ENCODE results near the gene LRCOL1.
"Not testable (repeated sequence)": the region's sequence is repeated elsewhere in the genome, so short reads cannot be mapped to it uniquely, and the experiment has no call there.

The LRCOL1 gene

DNA sequence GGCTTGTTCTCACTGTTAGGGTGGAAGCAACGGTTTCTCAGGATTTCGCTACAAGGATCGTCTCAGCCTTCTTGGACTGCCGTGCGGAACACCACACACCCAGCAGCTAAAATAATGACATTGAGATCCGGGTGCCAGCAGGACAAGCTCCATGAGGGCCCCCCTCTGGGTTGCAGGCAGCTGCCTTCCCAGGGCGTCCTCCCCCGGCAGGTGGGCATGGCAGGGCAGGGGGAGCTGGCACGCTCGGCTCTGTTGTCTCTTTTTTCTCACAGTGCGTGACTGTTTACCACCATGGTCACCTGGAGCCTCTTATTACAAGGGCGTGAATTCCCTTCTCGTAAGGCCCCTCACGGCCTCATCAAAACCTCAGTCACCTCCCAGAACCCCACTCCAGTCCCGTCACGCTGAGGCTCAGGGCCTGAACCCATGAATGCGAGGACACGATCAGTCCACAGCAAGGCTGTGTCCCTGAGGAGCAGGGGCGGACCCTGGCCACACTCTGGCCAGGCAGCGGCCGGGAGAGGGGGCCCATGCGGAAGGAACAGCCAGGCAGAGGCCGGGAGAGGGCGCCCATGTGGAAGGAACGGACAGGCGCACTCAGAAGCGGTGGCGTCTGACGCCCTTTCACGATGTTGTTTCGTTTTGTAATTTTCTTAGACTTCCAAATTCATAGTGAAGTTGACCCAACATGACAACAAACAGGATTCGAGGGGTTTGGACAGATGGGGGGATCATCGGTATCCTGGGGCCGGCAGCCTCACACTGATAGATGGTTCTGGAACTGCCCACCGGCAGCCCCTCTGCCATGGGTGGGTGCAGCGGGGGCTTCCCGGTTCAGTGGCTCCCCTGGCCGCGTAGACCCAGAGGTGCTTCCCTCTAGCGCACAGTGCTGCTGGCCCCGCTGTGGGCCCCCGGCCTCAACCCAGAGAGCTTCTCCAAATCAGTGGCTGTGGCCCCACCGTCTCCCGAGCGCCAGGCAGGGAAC lies 10.0 kb downstream of the LRCOL1 start:
- DNase-seq, result no peak

DNA sequence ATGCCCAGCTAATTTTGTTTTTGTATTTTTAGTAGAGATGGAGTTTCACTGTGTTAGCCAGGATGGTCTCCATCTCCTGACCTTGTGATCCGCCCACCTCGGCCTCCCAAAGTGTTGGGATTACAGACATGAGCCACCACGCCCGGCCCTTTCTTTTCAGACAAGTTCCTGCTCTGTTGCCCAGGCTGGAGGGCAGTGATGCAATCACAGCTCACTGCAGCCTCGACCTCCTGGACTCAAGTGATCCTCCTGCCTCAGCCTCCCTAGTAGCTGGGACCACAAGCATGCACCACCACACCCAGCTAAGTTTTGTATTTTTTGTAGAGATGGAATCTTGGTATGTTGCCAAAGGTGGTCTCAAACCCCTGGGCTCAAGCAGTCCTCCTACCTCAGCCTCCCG lies 10.9 kb downstream of the LRCOL1 start:
- not testable (repeated sequence) for DNase-seq

DNA sequence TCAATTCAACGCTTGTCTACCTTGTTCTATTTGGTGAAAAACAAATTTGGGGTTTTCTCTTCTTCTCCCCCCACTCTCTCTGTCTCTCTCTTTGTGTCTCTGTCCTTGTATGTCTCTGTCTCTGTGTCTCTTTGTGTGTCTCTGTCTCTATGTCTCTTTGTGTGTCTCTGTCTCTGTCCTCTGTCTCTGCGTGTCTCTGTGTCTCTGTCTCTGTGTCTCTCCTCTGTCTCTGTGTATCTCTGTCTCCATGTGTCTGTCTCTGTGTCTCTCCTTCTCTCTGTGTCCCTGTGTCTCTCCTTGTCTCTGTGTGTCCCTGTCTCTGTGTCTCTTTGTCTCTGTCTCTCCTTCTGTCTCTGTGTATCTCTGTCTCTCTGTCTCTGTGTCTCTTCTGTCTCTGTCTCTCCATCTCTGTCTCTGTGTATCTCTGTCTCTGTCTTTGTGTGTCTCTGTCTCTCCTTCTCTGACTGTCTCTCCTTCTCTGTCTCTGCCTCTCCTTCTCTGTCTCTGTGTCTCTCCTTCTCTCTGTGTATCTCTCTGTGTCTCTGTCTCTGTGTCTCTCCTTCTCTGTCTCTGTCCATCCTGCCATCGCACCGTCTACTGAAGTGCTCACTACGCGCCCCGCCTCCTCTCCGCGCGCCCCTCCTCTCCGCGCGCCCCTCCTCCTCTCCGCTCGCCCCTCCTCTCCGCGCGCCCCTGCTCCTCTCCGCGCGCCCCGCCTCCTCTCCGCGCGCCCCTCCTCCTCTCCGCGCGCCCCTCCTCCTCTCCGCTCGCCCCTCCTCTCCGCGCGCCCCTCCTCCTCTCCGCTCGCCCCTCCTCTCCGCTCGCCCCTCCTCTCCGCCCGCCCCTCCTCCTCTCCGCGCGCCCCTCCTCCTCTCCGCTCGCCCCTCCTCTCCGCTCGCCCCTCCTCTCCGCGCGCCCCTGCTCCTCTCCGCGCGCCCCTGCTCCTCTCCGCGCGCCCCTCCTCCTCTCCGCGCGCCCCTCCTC lies 12.8 kb downstream of the LRCOL1 start:
- no peak for DNase-seq

DNA sequence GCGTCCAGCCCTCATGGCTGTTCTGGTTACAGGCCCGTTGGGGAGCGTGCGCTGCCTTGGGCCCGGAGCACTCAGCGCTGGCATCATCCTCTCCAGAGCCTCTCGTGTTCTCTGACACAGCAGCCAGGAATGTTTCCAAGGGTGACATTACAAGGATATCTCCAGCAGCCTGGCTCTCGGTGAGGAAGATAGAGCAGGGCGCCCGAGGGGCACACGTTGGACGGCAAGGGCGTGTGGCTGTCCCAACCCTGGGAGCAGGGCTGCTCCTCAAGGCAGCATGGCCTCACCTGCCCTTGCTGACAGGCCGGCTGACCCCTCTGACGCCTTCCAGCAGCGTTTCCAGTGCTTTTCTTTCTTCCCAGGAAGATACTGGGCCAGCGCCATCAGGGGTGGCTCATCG lies 14.4 kb downstream of the LRCOL1 start:
- DNase-seq, result no peak

DNA sequence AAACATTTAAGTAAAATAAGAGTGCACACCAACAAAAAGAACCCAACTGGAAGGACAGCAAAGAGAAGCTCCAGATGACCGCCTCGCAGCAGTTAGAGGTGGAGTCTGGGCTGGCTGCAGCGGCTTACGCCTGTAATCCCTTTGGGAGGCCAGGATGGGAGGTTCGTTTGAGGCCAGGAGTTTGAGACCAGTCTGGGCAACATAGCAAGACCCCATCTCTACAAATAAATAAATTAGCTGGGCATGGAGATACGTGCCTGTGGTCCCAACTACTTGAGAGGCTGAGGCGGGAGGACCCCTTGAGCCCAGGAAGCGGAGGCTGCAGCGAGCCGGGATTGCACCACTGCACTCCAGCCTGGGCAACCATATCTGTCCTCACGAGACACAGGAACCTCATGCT lies 15.2 kb downstream of the LRCOL1 start:
- DNase-seq, result no peak

DNA sequence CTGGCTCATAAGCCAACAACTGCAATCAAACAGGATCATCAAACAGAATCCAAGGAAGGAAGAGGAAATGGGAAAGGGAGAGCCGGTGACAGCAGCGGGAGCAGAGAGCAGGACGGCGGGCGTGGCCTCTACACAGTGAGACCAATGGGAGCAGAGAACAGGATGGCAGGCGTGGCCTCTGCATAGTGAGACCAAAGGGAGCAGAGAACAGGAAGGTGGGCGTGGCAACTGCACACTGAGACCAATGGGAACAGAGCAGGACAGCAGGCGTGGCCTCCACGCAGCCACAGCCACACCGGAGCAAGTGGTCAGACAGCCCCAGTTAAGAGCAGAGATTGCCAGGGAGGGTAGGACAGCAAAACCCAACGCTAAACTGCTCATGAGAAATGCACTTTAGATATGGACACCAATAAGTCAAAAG lies 16.4 kb downstream of the LRCOL1 start:
- DNase-seq, result peak; percentile 85

DNA sequence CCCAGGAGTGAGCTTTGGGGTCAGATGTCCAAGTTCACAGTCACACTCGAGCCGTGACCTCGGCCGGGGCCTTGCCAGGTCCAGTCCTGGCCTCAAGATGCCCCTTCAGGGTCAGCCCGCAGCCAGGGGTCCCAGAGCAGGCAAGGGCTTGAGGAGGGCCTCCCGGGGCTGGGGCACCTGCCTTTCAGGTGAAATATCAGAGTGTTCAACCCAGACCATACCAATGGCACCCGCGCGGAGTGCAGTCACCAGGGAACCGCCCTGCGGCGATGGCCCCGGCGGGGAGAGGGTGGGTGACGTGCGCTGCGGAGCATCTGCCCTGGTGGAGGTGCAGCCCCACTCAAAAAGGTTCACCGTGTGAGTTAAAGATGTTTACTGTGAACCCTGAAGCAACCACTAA lies 16.9 kb downstream of the LRCOL1 start:
- no peak for DNase-seq

DNA sequence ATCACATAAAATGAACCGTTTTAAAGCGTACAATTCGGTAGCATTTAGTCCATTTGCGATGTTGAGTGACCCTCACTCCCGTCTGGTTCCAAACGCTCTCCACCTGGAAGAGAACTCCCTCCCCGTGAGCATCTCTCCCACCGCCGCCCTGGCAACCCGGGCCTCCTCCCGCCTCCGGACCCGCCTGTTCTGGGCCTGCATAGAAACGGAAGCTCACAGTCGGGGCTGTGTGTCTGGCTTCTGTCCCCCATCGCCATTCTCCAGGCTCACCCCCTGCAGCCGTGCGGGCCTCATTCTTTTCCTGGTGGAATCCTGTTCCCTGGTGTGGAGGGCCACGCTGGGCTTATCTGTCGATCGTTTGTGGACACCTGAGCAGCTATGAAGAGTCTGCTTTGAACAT lies 17.3 kb downstream of the LRCOL1 start:
- DNase-seq, result no peak

DNA sequence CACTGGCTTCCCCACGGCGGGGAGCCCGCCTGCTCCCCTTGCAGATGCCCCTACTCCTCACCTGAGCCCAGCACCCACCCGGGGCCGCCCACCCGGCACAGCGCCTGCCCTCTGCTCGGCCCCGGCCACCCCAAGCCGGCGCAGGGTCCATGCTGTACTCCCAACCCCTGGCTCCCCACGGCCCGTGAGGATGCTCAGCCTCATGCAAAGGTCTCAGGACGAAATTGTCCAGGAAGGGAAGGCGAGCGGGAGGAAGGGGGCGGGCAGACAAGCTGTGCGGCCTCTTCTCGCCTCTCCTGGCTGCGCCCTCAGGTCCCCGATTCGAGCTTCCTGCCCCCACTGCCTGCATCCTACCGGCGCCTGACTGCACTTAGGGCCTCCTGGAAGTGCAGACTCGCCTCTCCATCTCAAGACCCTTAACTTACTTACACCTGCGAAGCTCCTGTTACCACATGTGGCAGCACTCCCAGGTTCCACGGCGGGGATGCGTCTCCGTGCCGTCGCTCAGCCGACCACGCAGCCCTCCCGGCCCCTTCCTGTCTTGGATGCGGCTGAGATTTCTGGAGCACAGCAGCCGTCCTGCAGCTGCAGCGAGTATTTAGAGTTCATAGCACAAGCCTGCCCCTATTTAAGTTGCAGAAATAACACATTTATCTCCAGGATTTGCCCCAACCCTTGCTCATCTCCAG lies 18.0 kb downstream of the LRCOL1 start:
- DNase-seq, result no peak

DNA sequence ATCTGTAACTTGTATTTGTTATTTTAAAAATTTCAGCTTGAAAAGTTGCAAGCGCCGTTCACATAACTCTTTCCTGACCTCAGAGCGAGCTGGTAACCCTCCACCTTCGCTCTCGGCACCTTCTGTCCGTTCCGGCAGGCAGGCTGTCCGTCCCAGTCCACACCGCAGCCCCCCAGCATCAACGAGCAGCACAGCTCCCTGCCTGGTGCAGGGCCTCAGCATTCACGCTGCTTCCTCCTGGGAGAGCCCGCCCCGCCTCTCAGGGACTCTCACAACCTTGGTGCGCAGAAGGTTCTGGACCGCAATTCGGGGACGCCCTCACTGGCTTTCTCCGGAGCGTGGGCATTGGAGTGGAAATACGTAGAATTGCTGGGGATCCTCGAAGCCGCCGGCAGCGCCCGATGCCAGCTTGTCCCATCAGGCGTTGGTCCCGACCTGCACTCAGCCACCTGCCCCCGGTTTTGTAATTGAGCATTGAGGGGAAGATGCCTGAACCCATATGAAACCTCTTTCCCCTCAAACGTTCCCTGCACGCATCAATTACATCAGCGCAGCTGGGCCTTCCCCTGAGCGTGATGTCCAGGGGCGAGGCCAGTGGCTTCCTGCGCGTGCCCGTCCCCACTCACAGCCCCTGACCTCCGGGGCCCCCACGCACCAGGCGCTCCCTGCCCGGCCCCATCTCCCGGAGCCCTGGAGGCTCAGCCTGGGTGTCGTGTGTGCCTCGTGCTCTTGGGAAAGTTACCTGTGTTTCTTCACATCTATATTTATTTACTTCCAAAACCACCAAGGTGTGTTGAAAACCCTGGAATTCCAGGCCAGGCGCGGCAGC lies 19.1 kb downstream of the LRCOL1 start:
- DNase-seq, result no peak

DNA sequence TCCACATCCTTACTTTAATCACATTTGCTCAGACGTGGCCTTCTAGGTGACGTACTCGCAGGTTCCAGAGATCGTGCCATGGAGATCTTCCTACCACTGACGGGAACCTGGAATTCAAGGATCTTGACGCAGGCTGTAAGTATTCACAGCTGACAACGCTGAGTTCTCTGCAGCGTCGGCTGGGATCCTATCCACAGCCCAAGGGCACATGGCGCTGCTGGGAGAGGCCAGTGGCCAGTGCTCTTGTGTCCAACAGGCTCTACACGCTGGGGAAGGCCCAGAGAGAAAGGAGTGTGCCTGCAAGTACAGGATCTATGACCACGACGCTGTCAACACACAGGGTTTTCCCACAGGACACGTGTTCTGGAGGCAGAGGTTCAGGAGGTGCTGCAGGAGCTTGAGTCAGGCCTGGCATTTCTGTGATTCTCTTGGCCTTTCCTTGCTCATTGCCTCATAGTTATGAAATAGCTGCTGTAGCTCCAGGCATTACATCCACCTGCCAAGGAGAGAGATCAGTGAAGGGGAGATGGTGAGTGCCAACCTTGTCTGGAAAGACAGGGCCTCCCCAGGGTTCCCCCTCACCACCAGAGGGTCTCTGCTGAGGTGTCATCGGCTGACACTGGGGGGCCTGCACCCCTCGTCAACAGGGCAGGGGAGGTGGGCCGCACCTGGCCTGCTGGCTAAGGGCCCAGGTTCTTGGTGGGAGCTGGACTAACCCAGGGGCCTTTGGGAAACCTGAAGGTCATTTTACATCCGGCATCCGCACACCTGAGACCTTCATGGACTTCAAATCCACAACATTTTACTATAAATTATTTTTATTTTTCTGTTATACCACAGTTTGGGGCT lies 21.3 kb downstream of the LRCOL1 start:
- no peak for DNase-seq

DNA sequence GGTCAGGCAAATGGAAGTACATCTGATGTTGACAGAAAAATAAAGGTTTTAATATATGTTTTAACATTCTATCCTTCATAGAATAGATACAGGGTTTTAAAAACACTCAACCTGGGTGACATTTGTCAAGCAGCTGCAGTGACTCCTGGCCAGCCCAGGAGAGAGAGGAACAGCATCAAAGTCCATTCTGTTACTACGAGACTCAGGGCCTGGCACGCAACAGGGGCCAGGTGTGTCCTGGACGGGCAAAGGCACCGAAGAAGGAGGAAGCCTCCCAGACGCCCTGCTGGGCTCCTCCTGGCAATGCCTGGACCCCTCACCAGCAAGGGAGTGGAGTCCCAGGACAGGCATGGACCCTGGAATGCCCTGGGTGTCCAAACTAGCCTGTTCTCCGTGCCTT lies 22.1 kb downstream of the LRCOL1 start:
- no peak for DNase-seq

DNA sequence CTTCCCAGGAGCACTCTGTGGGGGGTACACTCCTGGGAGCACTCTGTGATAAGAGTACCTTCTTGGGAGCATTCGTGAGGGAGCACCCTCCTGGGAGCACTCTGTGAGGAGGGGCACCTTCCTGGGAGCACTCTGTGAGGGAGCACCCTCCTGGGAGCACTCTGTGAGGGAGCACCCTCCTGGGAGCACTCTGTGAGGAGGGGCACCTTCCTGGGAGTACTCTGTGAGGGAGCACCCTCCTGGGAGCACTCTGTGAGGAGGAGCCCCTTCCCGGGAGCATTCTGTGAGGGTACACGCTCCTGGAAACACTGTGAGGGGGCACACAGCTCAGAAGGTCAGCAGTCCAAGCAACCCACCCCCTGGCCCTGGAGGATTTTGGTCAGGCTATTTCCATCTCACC lies 22.6 kb downstream of the LRCOL1 start:
- DNase-seq, result no peak

DNA sequence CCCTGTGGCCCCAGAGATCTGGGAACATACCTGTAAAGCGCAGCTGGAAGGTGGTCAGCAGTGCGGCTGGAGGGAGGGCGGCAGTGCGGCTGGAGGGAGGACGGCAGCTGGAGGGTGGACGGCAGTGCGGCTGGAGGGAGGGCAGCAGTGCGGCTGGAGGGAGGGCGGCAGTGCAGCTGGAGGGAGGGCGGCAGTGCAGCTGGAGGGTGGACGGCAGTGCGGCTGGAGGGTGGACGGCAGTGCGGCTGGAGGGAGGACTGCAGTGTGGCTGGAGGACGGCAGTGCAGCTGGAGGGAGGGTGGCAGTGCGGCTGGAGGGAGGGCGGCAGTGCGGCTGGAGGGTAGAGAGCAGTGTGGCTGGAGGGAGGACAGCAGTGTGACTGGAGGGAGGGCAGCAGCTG lies 23.5 kb downstream of the LRCOL1 start:
- no peak for DNase-seq

DNA sequence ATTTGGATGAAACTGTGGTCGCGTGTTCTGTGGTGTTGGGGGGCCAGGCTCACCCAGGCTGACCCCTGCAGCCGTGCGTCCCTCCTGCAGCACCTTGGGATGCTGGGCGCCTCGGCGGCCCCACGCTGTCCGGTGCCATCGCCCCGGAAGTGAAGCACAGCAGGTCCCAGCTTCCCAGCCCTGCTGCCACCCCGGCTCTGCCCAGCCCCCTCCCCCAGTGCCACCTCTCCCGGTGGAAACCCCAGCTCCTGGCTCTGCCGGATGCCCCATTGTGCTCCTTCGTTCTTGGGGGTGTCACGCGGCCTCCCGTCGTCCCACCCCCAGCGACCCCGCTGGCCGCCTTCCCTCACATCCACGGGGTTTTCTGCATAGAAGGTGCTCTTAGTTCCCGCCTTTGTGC lies 25.2 kb downstream of the LRCOL1 start:
- DNase-seq, result no peak

DNA sequence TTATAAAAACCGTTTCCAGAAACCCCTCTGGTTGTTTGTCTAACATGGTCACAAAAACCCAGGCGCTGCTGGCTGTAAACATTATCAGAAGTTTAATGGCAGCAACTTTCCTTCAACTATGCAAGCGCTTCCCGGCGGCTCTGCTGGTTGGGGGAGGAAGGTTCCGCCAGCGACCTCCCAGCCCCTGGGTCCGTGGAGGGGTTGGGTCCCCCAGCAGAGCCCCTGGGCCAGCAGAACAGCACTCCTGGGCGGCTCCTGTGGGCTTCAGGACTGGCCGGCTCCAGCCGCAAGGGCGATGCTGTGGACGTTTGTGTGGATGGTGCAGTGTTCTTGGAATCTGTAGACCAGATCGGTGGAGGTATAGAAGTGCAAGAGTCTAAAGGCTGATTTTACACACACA lies 26.0 kb downstream of the LRCOL1 start:
- DNase-seq, result no peak

DNA sequence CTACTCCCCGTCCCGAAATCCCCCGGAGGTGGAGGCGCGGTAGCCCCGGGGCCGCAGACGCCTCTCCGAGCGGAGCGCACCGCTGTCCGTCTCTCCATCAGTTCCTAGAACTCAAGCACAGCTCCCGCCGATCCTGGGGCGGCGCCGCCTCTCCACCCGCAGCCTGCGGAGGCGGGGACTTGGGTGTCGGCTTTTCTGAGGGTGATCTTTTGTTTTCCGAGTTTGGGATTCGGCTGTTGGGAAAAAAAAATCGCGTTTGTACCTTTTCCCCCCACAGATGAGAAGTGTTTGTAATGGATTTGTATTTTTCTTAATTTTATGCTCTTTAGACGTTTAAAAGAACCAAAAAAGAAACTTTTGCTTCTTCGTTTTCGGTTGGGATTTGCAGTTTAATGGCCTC lies 26.6 kb downstream of the LRCOL1 start:
- DNase-seq, result no peak

DNA sequence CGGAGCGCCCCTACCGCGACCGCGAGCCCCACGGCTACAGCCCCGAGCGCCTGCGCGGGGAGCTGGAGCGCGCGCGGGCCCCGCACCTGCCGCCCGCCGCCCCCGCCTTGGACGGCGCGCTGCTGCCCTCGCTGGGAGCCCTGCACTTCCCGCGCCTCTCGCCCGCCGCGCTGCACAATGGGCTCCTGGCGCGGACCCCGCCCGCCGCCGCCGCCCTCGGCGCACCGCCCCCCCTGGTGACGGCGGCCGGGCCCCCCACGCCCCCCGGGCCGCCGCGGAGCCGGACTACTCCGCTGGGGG lies 27.0 kb downstream of the LRCOL1 start:
- no peak for DNase-seq

DNA sequence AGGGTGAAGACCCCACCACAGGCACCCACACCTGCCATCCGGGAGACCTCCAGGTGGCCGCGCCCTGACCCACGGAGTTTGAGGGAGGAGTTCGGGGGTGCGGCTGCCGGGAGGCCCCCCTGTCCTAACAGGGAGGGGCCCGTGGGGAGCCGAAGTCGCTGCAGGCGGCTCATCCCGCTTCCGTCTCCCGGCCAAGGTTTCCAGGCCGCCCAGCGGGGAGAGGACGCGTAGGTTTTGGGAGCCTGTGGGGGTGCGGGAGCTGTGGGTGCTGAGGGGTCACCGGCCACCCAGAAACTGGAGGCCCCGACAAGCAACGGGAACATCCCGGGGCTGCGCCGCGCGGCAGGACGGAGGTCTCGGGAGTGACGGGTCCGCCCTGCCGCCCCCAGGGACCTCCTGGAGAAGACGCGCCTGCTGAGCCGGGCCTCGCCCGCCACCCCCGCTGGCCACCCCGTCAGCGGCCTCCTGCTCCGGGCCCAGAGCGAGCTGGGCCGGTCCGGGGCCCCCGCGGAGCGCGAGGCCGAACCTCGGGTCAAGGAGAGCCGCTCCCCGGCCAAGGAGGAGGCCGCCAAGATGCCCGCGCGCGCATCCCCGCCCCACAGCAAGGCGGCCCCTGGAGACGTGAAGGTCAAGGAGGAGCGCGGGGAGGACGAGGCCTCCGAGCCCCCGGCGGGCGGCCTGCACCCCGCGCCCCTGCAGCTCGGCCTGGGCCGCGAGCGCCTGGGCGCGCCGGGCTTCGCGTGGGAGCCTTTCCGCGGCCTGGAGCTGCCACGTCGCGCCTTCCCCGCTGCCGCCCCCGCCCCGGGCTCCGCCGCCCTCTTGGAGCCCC lies 27.6 kb downstream of the LRCOL1 start:
- no peak for DNase-seq

DNA sequence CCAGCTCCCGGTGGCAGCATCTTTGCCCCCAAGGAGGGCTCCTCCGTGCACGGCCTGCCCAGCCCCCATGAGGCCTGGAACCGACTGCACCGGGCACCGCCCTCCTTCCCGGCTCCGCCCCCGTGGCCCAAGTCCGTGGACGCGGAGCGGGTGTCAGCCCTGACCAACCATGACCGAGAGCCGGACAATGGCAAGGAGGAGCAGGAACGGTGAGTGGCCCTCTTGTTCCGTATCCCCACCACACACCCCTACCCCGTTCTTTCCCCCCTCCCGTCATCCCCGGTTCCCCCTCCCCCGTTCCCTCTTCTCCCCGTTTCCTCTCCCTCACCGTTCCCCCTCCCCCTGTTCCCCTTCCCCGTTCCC lies 28.3 kb downstream of the LRCOL1 start:
- DNase-seq, result no peak

Data from DMS 273 treated with DMSO at 0.1 percent for 48 hours (cell line).